GM12878 (cell line): ENCODE results near the gene MAGI1. TPM values are rescaled to one million over a fixed set of nuclear protein-coding genes. Genes with fewer than 3 reads are reported as not detected.

Experiments
- ATAC-seq: fragments of 200-7000 bp; cut with Tn5 transposase; 3 replicates; pipeline ENCODE4 v1.9.1; 2020; ENCODE audit warnings: mild to moderate bottlenecking, moderate library complexity
- BruUV-seq: library from RNA; stranded (reverse); fragments of 400-500 nt; replicated peaks from 2 replicates; lab custom pipeline; 2021; lab: Mats Ljungman, UMichigan
- CTCF ChIA-PET: fragments of 300-600 bp; sonication (Branson Sonifier 250); formaldehyde crosslinking; extraction: SDS; loops from one replicate; lab custom pipeline; 2021; ENCODE audit warnings: inconsistent platforms; lab: Yijun Ruan, JAX
- POLR2A ChIA-PET: fragments of 350-600 bp; formaldehyde crosslinking; extraction: SDS; loops from one replicate; lab custom pipeline; 2021; ENCODE audit warnings: inconsistent platforms; lab: Charles Lee
- RAD21 ChIA-PET: fragments of 300-600 bp; sonication (Branson Sonifier 250); formaldehyde crosslinking; loops from one replicate; lab custom pipeline; 2023; ENCODE audit warnings: antibody characterized with exemption; ENCODE audit not compliant: unreplicated experiment; lab: Charles Lee
- SMC1A ChIA-PET: fragments of 300-600 bp; sonication (Branson Sonifier 250); formaldehyde crosslinking; loops from one replicate; lab custom pipeline; 2023; ENCODE audit not compliant: unreplicated experiment, uncharacterized antibody; lab: Charles Lee
- DNase-seq: peaks from one replicate; pipeline ENCODE4 v3.0.0-alpha.2; 2011; ENCODE audit warnings: low read depth, low spot score
- FAIRE-seq: peaks from 3 replicates; lab custom pipeline; 2011; peaks lifted over from hg19 to GRCh38; lab: Jason Lieb, UNC
- H2AFZ ChIP-seq: 2 replicates; pipeline ENCODE4 v1.6.0; 2011; ENCODE audit warnings: low read depth, low read length, control low read depth; ENCODE audit not compliant: control insufficient read depth
- H3K27ac ChIP-seq: 2 replicates; pipeline ENCODE4 v1.5.1; 2011; ENCODE audit warnings: control low read depth; ENCODE audit not compliant: control insufficient read depth, insufficient read depth
- H3K27me3 ChIP-seq, 2 experiments: replicated peaks in 1 of 2; 2 replicates each; pipeline versions ENCODE4 v1.6.0 to v1.6.1; 2011; ENCODE audit warnings: low read length in 1 of 2; ENCODE audit not compliant: control insufficient read depth in 2 of 2, insufficient read depth in 2 of 2
- H3K36me3 ChIP-seq, 2 experiments: 2 replicates each; pipeline ENCODE4 v1.5.1; 2011; ENCODE audit warnings: low read length in 1 of 2; ENCODE audit not compliant: control insufficient read depth in 2 of 2, insufficient read depth in 2 of 2
- H3K4me1 ChIP-seq: 2 replicates; pipeline ENCODE4 v1.6.1; 2011; ENCODE audit warnings: mild to moderate bottlenecking, low read length, moderate library complexity, mixed read lengths; ENCODE audit not compliant: control insufficient read depth, insufficient read depth
- H3K4me2 ChIP-seq: 2 replicates; pipeline ENCODE4 v1.6.0; 2011; ENCODE audit warnings: control low read depth; ENCODE audit not compliant: control insufficient read depth, insufficient read depth
- H3K4me3 ChIP-seq: fragments of 200-600 bp; sonication (generic); 2 replicates; pipeline ENCODE4 v1.5.1; 2016
- H3K79me2 ChIP-seq: 2 replicates; pipeline ENCODE4 v1.6.0; 2011; ENCODE audit warnings: low read length; ENCODE audit not compliant: control insufficient read depth, insufficient read depth
- H3K9ac ChIP-seq: 2 replicates; pipeline ENCODE4 v1.8.0; 2011; ENCODE audit warnings: low read length, control low read depth, mixed read lengths; ENCODE audit not compliant: control insufficient read depth, insufficient read depth
- H3K9me3 ChIP-seq: replicated peaks from 3 replicates; pipeline ENCODE4 v1.5.1; 2011; ENCODE audit warnings: mild to moderate bottlenecking, low read length; ENCODE audit not compliant: control insufficient read depth, insufficient read depth
- H4K20me1 ChIP-seq: 2 replicates; pipeline ENCODE4 v1.6.0; 2011; ENCODE audit not compliant: control insufficient read depth, insufficient read depth
- ZNF274 ChIP-seq: IDR thresholded peaks from one replicate; pipeline ENCODE4 v1.8.0; 2011; ENCODE audit not compliant: insufficient read length, insufficient read depth
- ZNF592 ChIP-seq: fragments of 450-650 bp; IDR thresholded peaks from 2 replicates; pipeline ENCODE4 v1.6.1; 2017; ENCODE audit warnings: mild to moderate bottlenecking, moderate library complexity
- WGBS: methylation state at CpG from one replicate; pipeline ENCODE4 v1.1.6; 2016; ENCODE audit warnings: low lambda C conversion rate; ENCODE audit not compliant: insufficient replicate concordance, insufficient coverage; ENCODE audit errors: missing lambda C conversion rate; 5-methylcytosine and 5-hydroxymethylcytosine counted together
- in situ Hi-C: fragments of 300-500 bp; cut with MboI; formaldehyde crosslinking; loops from 9 replicates; pipeline ENCODE4 v1.14.3; 2018; ENCODE audit warnings: mixed read lengths
- intact Hi-C: fragments of 100-400 bp; cut with micrococcal nuclease; formaldehyde crosslinking; loops from one replicate; pipeline ENCODE4 v1.14.2; 2022; ENCODE audit not compliant: unreplicated experiment
- polyA plus RNA-seq, 11 experiments: library from polyadenylated mRNA; depleted of rRNA in 4 of 11; unstranded in 6 of 11; stranded (reverse) in 5 of 11; fragments of >200 nt; fragmentation: Nextera tagmentation in 4 of 11; fragmentation: Illumina TruSeq in 1 of 11; extraction: Ambion mirVana in 4 of 11; extraction: Trizol in 1 of 11; gene quantifications; 1 replicate in 1 of 11; 2 replicates in 10 of 11; pipeline versions ENCODE4 v1.2.1 to v1.2.3, GENCODE V29; 2011 to 2016; ENCODE audit warnings: inconsistent platforms in 2 of 11, missing spikeins in 2 of 11, low read depth in 1 of 11
- total RNA-seq, 4 experiments: library from RNA; depleted of rRNA in 3 of 4; stranded (reverse); fragments of >200 nt in 3 of 4; fragmentation: Illumina TruSeq in 1 of 4; extraction: Trizol in 1 of 4; gene quantifications; 2 replicates each; pipeline versions ENCODE4 v1.2.1 to v1.2.3, GENCODE V29; 2013 to 2021
- TF ChIP-seq, protein P1 (sequence below): fragments of 450-650 bp; IDR thresholded peaks from 2 replicates; pipeline ENCODE4 v1.6.1; 2017; ENCODE audit warnings: mild to moderate bottlenecking, low read depth, inconsistent platforms; ENCODE audit not compliant: poor library complexity, severe bottlenecking

MAGI1 gene
- total and polyA plus RNA-seq, 10 of the 15 experiments (the other 5 are each of a cell fraction or from before 2014, with no cell fraction given): 0.02 to 3.3 (median 0.29) TPM; not detected in 1

DNA sequence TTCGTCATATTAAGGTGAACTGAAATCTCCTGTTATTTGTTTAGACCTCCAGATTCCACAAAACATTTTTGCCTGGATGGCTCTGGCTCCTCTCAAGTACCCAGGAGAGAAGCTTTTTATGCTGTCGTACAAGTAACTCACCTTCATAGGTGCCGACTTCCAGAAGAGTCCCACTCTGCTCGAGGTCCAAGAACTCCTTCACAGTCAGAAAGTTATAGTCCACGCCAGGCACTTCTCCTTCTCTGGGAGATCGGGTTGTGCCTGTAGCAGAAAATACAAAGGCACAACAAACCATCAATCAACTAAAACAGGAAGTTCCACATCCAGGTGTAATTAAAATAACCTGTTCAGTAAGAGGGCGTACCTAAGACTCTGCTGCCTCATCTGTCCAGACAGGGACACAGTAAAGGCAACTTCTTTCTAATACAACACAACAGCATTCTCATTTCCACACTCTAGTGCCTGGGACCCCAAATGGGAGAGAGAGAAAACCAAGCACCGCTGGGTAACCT is 545.3 kb downstream of the MAGI1 start:
- no peaks in the 10 kb centered on the region for H3K27me3 ChIP-seq
- no peak for ATAC-seq
- no peaks in the 10 kb centered on the region for H3K4me1 ChIP-seq
- CTCF ChIA-PET: interaction anchor here (0.7 kb wide), 1 partner anchor 1815 kb away, joined by 3 read pairs; no protein-coding TSS in a partner anchor
- no peak overlapping the region for H2AFZ ChIP-seq
- RAD21 ChIA-PET: no interaction called here
- SMC1A ChIA-PET: no interaction called here
- TF ChIP-seq, protein P1, sequence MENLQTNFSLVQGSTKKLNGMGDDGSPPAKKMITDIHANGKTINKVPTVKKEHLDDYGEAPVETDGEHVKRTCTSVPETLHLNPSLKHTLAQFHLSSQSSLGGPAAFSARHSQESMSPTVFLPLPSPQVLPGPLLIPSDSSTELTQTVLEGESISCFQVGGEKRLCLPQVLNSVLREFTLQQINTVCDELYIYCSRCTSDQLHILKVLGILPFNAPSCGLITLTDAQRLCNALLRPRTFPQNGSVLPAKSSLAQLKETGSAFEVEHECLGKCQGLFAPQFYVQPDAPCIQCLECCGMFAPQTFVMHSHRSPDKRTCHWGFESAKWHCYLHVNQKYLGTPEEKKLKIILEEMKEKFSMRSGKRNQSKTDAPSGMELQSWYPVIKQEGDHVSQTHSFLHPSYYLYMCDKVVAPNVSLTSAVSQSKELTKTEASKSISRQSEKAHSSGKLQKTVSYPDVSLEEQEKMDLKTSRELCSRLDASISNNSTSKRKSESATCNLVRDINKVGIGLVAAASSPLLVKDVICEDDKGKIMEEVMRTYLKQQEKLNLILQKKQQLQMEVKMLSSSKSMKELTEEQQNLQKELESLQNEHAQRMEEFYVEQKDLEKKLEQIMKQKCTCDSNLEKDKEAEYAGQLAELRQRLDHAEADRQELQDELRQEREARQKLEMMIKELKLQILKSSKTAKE: no peak
- no peak for TF ChIP-seq ZNF592
- no peak for TF ChIP-seq ZNF274
- H3K36me3 ChIP-seq: no peaks in the 10 kb centered on the region
- H3K79me2 ChIP-seq: no peaks in the 10 kb centered on the region
- intact Hi-C loops: no loop called here
- POLR2A ChIA-PET: no interaction called here
- H3K9me3 ChIP-seq: no peaks in the 10 kb centered on the region
- no TSS peak for BruUV-seq
- H3K4me3 ChIP-seq: no peak overlapping the region
- no peak for DNase-seq
- FAIRE-seq: no peak
- no peak overlapping the region for H3K27ac ChIP-seq
- no peak overlapping the region for H3K4me2 ChIP-seq
- in situ Hi-C loops: no loop called here
- no peak overlapping the region for H3K9ac ChIP-seq
- H4K20me1 ChIP-seq: no peaks in the 10 kb centered on the region
- WGBS: 17% methylated on average over 8 of the region's 8 CpGs
